Activated naive CD8-positive, alpha-beta T cell treated with anti-CD3 and anti-CD28 coated beads, Interleukin-2, amount 10 ng/mL, durations not matched to agents 7 days and 5 days (primary cell): ENCODE data around the gene ASZ1. TPM values are rescaled to one million over a fixed set of nuclear protein-coding genes. Genes with fewer than 3 reads are reported as not detected.
"Not testable (repeated sequence)": the region's sequence is repeated elsewhere in the genome, so short reads cannot be mapped to it uniquely, and the experiment has no call there.

Source experiments
- ATAC-seq: fragments of 150-1000 bp; cut with Tn5 transposase; one replicate; pipeline ENCODE4 v1.10.0; 2021; ENCODE audit warnings: low read depth, moderate library complexity
- POLR2A ChIA-PET: fragments of 350-600 bp; sonication (Branson Sonifier 250); formaldehyde crosslinking; loops from one replicate; lab custom pipeline; 2021; ENCODE audit warnings: antibody characterized with exemption; lab: Charles Lee
- DNase-seq: peaks from one replicate; pipeline ENCODE4 v3.0.0; 2021
- H3K27ac Mint-ChIP-seq: one replicate; pipeline ENCODE4 v1.8.0; 2022; ENCODE audit warnings: mild to moderate bottlenecking, mixed read lengths
- H3K27me3 Mint-ChIP-seq: one replicate; pipeline ENCODE4 v1.8.0; 2022; ENCODE audit warnings: mild to moderate bottlenecking, moderate library complexity, mixed read lengths
- H3K36me3 Mint-ChIP-seq: one replicate; pipeline ENCODE4 v1.8.0; 2021; ENCODE audit warnings: mild to moderate bottlenecking, mixed read lengths
- H3K4me1 Mint-ChIP-seq: one replicate; pipeline ENCODE4 v1.8.0; 2021; ENCODE audit warnings: mixed read lengths
- H3K4me3 Mint-ChIP-seq: one replicate; pipeline ENCODE4 v1.8.0; 2022; ENCODE audit warnings: mild to moderate bottlenecking, moderate library complexity, mixed read lengths
- H3K9me3 Mint-ChIP-seq: one replicate; pipeline ENCODE4 v1.8.0; 2021; ENCODE audit warnings: mixed read lengths
- total RNA-seq, 2 experiments: library from RNA; stranded (reverse); gene quantifications; one replicate each; pipeline ENCODE4 v1.2.3, GENCODE V29; 2021

The ASZ1 gene
- total RNA-seq, 2 experiments from 2014 or later = not detected

GRCh38 chr7:117424090-117424829, 3.0 kb downstream of the ASZ1 start:
- Mint-ChIP-seq H3K27me3 (no peaks in the 10 kb centered on the region), H3K4me3 (no peak overlapping the region), H3K4me1 (no peaks in the 10 kb centered on the region), H3K27ac (no peak overlapping the region), H3K9me3 (peaks cover 2% of the 10 kb centered on the region), H3K36me3 (no peaks in the 10 kb centered on the region)
- ATAC-seq = no peak
- DNase-seq = no peak
- POLR2A ChIA-PET = no interaction called here

GRCh38 chr7:117414591-117414990, 12.7 kb downstream of the ASZ1 start:
- H3K4me3 Mint-ChIP-seq, POLR2A ChIA-PET, H3K4me1 Mint-ChIP-seq, DNase-seq, H3K9me3 Mint-ChIP-seq, ATAC-seq, H3K27ac Mint-ChIP-seq, H3K36me3 Mint-ChIP-seq, H3K27me3 Mint-ChIP-seq: not testable (repeated sequence)

GRCh38 chr7:117412946-117413559, 14.2 kb downstream of the ASZ1 start:
- no peaks in the 10 kb centered on the region for H3K4me1 Mint-ChIP-seq
- no peaks in the 10 kb centered on the region for H3K27me3 Mint-ChIP-seq
- DNase-seq = no peak

GRCh38 chr7:117412390-117412789, 14.9 kb downstream of the ASZ1 start:
- H3K9me3 Mint-ChIP-seq = no peaks in the 10 kb centered on the region
- no peaks in the 10 kb centered on the region for H3K27me3 Mint-ChIP-seq
- no peaks in the 10 kb centered on the region for H3K4me1 Mint-ChIP-seq
- ATAC-seq (no peak), DNase-seq (no peak)
- no peak overlapping the region for H3K4me3 Mint-ChIP-seq
- no peak overlapping the region for H3K27ac Mint-ChIP-seq
- no peaks in the 10 kb centered on the region for H3K36me3 Mint-ChIP-seq
- POLR2A ChIA-PET = no interaction called here

More at GRCh38 chr7:117412946-117413559, 14.2 kb downstream of the ASZ1 start:
- Mint-ChIP-seq H3K4me3 (no peak overlapping the region), H3K27ac (no peak overlapping the region), H3K36me3 (no peaks in the 10 kb centered on the region), H3K9me3 (no peaks in the 10 kb centered on the region)
- no peak for ATAC-seq
- POLR2A ChIA-PET = no interaction called here

DNA sequence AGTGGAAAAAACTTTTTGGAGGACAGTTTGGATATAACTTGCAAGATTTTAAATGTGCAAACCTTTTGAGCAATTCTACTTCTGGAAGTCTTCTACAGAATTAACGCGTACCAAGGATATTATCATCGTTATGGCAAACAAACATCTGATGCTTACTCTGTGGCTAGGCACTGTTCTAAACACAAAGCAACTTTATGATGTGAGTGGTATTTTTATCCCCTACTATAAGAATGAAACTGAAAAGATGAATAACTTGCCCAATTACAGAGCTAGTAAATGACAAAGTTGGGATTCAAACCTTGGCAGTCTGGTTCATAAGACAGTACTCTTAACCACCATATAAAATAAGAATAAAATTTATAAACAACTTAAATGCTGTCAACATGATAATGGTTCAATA, 15.8 kb downstream of the ASZ1 start:
- POLR2A ChIA-PET = no interaction called here
- DNase-seq (no peak), ATAC-seq (no peak)
- Mint-ChIP-seq H3K9me3 (no peaks in the 10 kb centered on the region), H3K27me3 (no peaks in the 10 kb centered on the region), H3K4me1 (no peaks in the 10 kb centered on the region), H3K36me3 (no peaks in the 10 kb centered on the region), H3K27ac (no peak overlapping the region), H3K4me3 (no peak overlapping the region)

DNA sequence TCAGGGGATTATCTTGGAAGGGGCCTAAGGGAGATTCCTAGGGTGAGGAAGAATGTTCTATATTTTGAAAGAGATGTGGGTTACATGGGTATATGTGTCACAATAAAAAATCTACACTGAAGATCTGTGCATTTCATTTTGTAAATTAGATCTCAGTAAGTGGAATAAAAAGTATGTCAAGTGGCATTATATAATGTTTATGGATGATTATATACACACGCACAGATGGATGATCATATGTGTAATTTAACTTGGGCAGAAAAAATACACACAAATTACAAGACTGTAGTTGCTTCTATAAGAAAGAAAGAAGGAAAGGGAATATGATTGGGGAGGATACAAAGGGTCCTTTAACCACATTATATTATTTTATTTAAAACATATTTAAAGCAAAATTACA, 18.5 kb downstream of the ASZ1 start:
- POLR2A ChIA-PET = no interaction called here
- Mint-ChIP-seq H3K36me3 (no peaks in the 10 kb centered on the region), H3K9me3 (no peaks in the 10 kb centered on the region), H3K4me1 (no peaks in the 10 kb centered on the region), H3K27me3 (no peaks in the 10 kb centered on the region), H3K4me3 (no peak overlapping the region), H3K27ac (no peak overlapping the region)
- ATAC-seq (no peak), DNase-seq (no peak)

DNA sequence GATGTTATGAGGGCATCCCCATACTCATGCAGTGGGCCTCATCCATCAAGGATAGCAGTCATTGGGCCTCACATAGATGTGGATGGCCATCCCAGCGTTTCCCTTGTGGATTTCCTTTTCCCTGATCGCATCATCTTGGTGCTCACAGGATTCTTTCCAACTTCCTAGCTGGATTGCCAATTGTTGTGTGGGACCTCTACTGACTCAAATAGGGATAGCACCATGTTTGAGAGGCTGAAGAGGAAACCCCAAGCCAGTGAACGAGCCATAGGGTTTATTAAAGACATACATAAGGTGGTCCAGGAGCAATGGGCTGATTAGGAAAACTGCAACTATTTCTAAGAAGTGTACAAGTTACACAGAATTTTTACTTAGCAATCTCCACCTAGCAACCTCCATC, 21.8 kb downstream of the ASZ1 start:
- Mint-ChIP-seq H3K27ac (no peak overlapping the region), H3K4me3 (no peak overlapping the region), H3K4me1 (no peaks in the 10 kb centered on the region), H3K36me3 (no peaks in the 10 kb centered on the region), H3K27me3 (no peaks in the 10 kb centered on the region), H3K9me3 (no peaks in the 10 kb centered on the region)
- ATAC-seq (no peak), DNase-seq (no peak)
- POLR2A ChIA-PET = no interaction called here

GRCh38 chr7:117403737-117404136, 23.6 kb downstream of the ASZ1 start:
- Mint-ChIP-seq H3K36me3 (no peaks in the 10 kb centered on the region), H3K4me1 (no peaks in the 10 kb centered on the region), H3K9me3 (no peaks in the 10 kb centered on the region), H3K27me3 (no peaks in the 10 kb centered on the region), H3K4me3 (no peak overlapping the region), H3K27ac (no peak overlapping the region)
- no peak for DNase-seq
- no peak for ATAC-seq
- POLR2A ChIA-PET = no interaction called here

DNA sequence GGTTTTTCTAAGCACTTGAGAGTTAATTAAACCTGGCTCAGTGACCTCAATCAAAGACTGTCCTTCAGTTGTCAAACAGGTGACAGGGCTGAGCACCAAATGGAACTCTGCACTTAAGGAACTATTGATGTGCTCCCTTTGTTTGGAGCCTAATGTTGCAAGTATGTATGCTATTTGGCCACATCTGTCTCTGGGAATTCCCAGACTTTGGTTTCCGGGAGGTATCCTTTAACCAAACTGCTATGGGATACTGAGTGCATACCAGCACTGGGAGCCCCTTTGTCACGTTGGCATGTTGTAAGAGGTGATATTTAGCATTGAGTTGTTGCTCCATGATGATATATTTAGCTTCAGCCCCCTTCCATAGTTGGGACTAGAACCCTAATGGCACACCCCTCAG, 25.2 kb downstream of the ASZ1 start:
- Mint-ChIP-seq H3K27me3 (no peaks in the 10 kb centered on the region), H3K9me3 (no peaks in the 10 kb centered on the region), H3K27ac (no peak overlapping the region), H3K4me1 (no peaks in the 10 kb centered on the region), H3K4me3 (no peak overlapping the region), H3K36me3 (no peaks in the 10 kb centered on the region)
- POLR2A ChIA-PET = no interaction called here
- DNase-seq (no peak), ATAC-seq (no peak)

- DNase-seq (no peak), ATAC-seq (no peak)
- no peaks in the 10 kb centered on the region for H3K27me3 Mint-ChIP-seq
- H3K9me3 Mint-ChIP-seq = no peaks in the 10 kb centered on the region
- H3K4me3 Mint-ChIP-seq = no peak overlapping the region
- H3K27ac Mint-ChIP-seq = no peak overlapping the region
- H3K4me1 Mint-ChIP-seq = no peaks in the 10 kb centered on the region
- POLR2A ChIA-PET = no interaction called here
- no peaks in the 10 kb centered on the region for H3K36me3 Mint-ChIP-seq
These were observed 25.8 kb downstream of the ASZ1 start for GRCh38 chr7:117401293-117402002.

- Mint-ChIP-seq H3K36me3 (no peaks in the 10 kb centered on the region), H3K4me1 (no peaks in the 10 kb centered on the region), H3K4me3 (no peak overlapping the region), H3K27me3 (no peaks in the 10 kb centered on the region), H3K27ac (no peak overlapping the region), H3K9me3 (no peaks in the 10 kb centered on the region)
- no peak for DNase-seq
- no peak for ATAC-seq
- POLR2A ChIA-PET = no interaction called here
These were observed 27.4 kb downstream of the ASZ1 start for GRCh38 chr7:117399820-117400422.

DNA sequence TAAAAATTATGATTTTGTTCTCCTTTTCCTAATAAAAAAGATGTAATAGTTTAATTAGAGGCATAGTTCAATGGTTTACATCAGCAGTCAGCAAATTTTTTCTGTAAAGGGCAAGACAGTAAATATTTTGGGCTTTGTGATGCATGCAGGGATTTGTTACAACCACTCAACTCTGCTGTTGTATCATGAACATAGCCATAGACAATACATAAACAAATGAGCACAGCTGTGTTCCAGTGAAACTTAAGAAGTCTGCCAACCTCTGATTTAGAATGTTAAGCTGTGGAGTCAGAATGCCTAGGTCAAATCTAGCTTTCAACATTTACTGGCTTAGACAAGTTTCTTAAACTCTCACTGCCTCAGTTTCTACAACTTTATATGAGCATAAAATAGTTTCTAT, 31.6 kb downstream of the ASZ1 start:
- no peaks in the 10 kb centered on the region for H3K36me3 Mint-ChIP-seq
- POLR2A ChIA-PET = no interaction called here
- no peak for ATAC-seq

DNA sequence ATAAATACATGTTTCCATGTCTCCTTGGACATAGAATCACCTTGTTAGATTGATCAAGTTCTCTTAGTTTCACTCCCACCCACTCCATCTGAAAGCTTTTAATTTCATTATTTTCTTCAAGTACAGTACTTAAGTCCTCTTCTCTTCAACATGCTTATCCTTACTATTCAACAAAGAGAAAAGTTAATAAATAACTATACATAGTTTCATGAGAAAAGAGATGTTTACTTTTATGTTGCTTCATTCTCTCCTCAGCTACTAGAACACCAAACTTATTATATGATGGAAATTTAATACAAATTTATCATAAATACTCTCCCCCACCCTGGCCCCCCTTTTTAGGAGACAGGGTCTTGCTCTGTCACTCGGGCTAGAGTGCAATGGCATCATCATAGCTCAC, 33.5 kb downstream of the ASZ1 start:
- no peaks in the 10 kb centered on the region for H3K9me3 Mint-ChIP-seq
- POLR2A ChIA-PET = no interaction called here
- DNase-seq (no peak), ATAC-seq (no peak)
- H3K27ac Mint-ChIP-seq = no peak overlapping the region
- H3K4me1 Mint-ChIP-seq = no peaks in the 10 kb centered on the region
- no peaks in the 10 kb centered on the region for H3K36me3 Mint-ChIP-seq
- no peak overlapping the region for H3K4me3 Mint-ChIP-seq
- H3K27me3 Mint-ChIP-seq = no peaks in the 10 kb centered on the region

More for the DNA sequence above, 31.6 kb downstream of the ASZ1 start:
- no peak overlapping the region for H3K4me3 Mint-ChIP-seq
- H3K9me3 Mint-ChIP-seq = no peaks in the 10 kb centered on the region
- H3K27me3 Mint-ChIP-seq = no peaks in the 10 kb centered on the region
- no peaks in the 10 kb centered on the region for H3K4me1 Mint-ChIP-seq
- no peak overlapping the region for H3K27ac Mint-ChIP-seq
- no peak for DNase-seq
